Activated CD8-positive, alpha-beta memory T cell treated with anti-CD3 and anti-CD28 coated beads, Interleukin-2, amount 50 U/mL, for 24 hours (primary cell): Measurements from ENCODE around the gene MOB4.

Source experiments
- DNase-seq: peaks from one replicate; pipeline ENCODE4 v3.0.0-alpha.2; 2020; ENCODE audit errors: extremely low read depth

The MOB4 gene

GRCh38 chr2:197591339-197592072 is 75.6 kb downstream of the MOB4 start:
- DNase-seq, result no peak

- DNase-seq, result no peak
Observed at GRCh38 chr2:197596766-197597165, 80.9 kb downstream of the MOB4 start.

- DNase-seq, result no peak
Observed at GRCh38 chr2:197597166-197597565, 81.3 kb downstream of the MOB4 start.

- DNase-seq, result no peak
Observed at GRCh38 chr2:197598450-197598849, 82.6 kb downstream of the MOB4 start.

GRCh38 chr2:197599285-197599965 is 83.6 kb downstream of the MOB4 start:
- DNase-seq, result no peak

- DNase-seq, result no peak
Observed at GRCh38 chr2:197600306-197600705, 84.4 kb downstream of the MOB4 start.

- DNase-seq, result no peak
Observed at GRCh38 chr2:197601726-197602125, 85.9 kb downstream of the MOB4 start.
